HL-60 (cell line): ENCODE measurements around the gene TMEM79.

ENCODE experiments used
- CTCF ChIP-seq: IDR thresholded peaks from one replicate; pipeline ENCODE4 v1.5.1; 2011; ENCODE audit warnings: low read length, control low read depth, inconsistent platforms; ENCODE audit not compliant: insufficient read depth
- GABPA ChIP-seq: IDR thresholded peaks from 2 replicates; pipeline ENCODE4 v1.6.1; 2012; ENCODE audit warnings: low read depth
- POLR2AphosphoS5 ChIP-seq: IDR thresholded peaks from 2 replicates; pipeline ENCODE4 v1.6.1; 2012; ENCODE audit warnings: low read depth

GRCh38 chr1:156282479-156283222 is 1.5 kb upstream of the TMEM79 start, which contains the start of gene SMG5:
- TF ChIP-seq CTCF (no peak), GABPA (peak; percentile 79), POLR2AphosphoS5 (peak; percentile 91; the same call in 1 of the 2 replicates)
